ENCODE data around the gene SEC22C. TPM values are rescaled to one million over a fixed set of nuclear protein-coding genes. Genes with fewer than 3 reads are reported as not detected.
A peak's percentile ranks its signal among the peaks of the same experiment; 100 is the strongest.
"Not testable (repeated sequence)": the region's sequence is repeated elsewhere in the genome, so short reads cannot be mapped to it uniquely, and the experiment has no call there.

The SEC22C gene
- total RNA-seq, 4 donors from 2014 or later = 52.7 to 62.7 (median 57.9) TPM

GRCh38 chr3:42588625-42589024 lies 6.9 kb upstream of the SEC22C start:
- no peak overlapping the region for H3K27ac ChIP-seq (replicated peaks in 1 of 4)
- no peak for DNase-seq (ENCODE audit: extremely low spot score)
- no peaks in the 10 kb centered on the region for H3K9me3 ChIP-seq
- no peak overlapping the region for H3K4me3 ChIP-seq
- TF ChIP-seq EP300 (IDR thresholded peaks at IDR 0.05) (no peak), POLR2AphosphoS5 (IDR thresholded peaks at IDR 0.05) (no peak)
- intact Hi-C loops (cut with DNase I) = no loop called here
- peaks cover 10 to 28% (median 13%) of the 10 kb centered on the region in 4 donors for H3K4me1 ChIP-seq
- H3K27me3 ChIP-seq = no peaks in the 10 kb centered on the region
- 81% methylated on average over 5 of the region's 5 CpGs for WGBS
- peaks cover 0 to 6% (median 0%) of the 10 kb centered on the region in 4 donors for H3K36me3 ChIP-seq

- H3K27ac ChIP-seq (replicated peaks in 1 of 4) = peak overlapping the region; percentile 87 to 93 (median 90)
- H3K36me3 ChIP-seq = peaks cover 0 to 13% (median 5%) of the 10 kb centered on the region in 4 donors
- DNase-seq (ENCODE audit: extremely low spot score) = no peak
- no peaks in the 10 kb centered on the region for H3K9me3 ChIP-seq
- WGBS = 0% methylated on average over 3 of the region's 3 CpGs
- peak overlapping the region; percentile 76 to 97 (median 82) for H3K4me3 ChIP-seq
- H3K27me3 ChIP-seq = no peaks in the 10 kb centered on the region
- intact Hi-C loops (cut with DNase I) = loop anchor here (5.0 kb wide), 2 partner anchors 70 to 170 kb away; partner anchors contain the start of gene ZBTB47
- peaks cover 15 to 37% (median 28%) of the 10 kb centered on the region in 4 donors for H3K4me1 ChIP-seq
- TF ChIP-seq EP300 (IDR thresholded peaks at IDR 0.05) (no peak), POLR2A (IDR thresholded peaks at IDR 0.05; ENCODE audit: low read depth) (no peak), CTCF (IDR thresholded peaks at IDR 0.05) (no peak), POLR2AphosphoS5 (IDR thresholded peaks at IDR 0.05) (no peak)
Measured at GRCh38 chr3:42582474-42583070, 805 bp upstream of the SEC22C start.

- peak overlapping the region; percentile 87 to 93 (median 90) for H3K27ac ChIP-seq (replicated peaks in 1 of 4)
- TF ChIP-seq POLR2A (IDR thresholded peaks at IDR 0.05; ENCODE audit: low read depth) = no peak
- no peak for TF ChIP-seq POLR2AphosphoS5 (IDR thresholded peaks at IDR 0.05)
- no peak for TF ChIP-seq EP300 (IDR thresholded peaks at IDR 0.05)
- TF ChIP-seq CTCF (IDR thresholded peaks at IDR 0.05) = no peak
- intact Hi-C loops (cut with DNase I) = loop anchor here (5.0 kb wide), 2 partner anchors 71 to 171 kb away; partner anchors contain the start of gene ZBTB47
- peaks cover 15 to 37% (median 28%) of the 10 kb centered on the region in 4 donors for H3K4me1 ChIP-seq
- DNase-seq (ENCODE audit: extremely low spot score) = no peak
- WGBS = under 1% methylated on average over 11 of the region's 11 CpGs
- H3K36me3 ChIP-seq = peaks cover 0 to 13% (median 5%) of the 10 kb centered on the region in 4 donors
- no peaks in the 10 kb centered on the region for H3K27me3 ChIP-seq
- no peaks in the 10 kb centered on the region for H3K9me3 ChIP-seq
- peak overlapping the region; percentile 76 to 97 (median 82) for H3K4me3 ChIP-seq
Measured at GRCh38 chr3:42581400-42581708, 413 bp downstream of the SEC22C start.

GRCh38 chr3:42579346-42579745 lies 2.4 kb downstream of the SEC22C start:
- WGBS = 99% methylated on average over 4 of the region's 4 CpGs
- H3K4me3 ChIP-seq; H3K27ac ChIP-seq (replicated peaks in 1 of 4); H3K27me3 ChIP-seq; H3K9me3 ChIP-seq; intact Hi-C loops (cut with DNase I); DNase-seq (ENCODE audit: extremely low spot score): not testable (repeated sequence)
- Histone ChIP-seq H3K4me1 (peaks cover 15 to 37% (median 28%) of the 10 kb centered on the region in 4 donors), H3K36me3 (peaks cover 0 to 17% (median 9%) of the 10 kb centered on the region in 4 donors)

GRCh38 chr3:42578054-42578453 lies 3.7 kb downstream of the SEC22C start:
- Histone ChIP-seq H3K27me3 (no peaks in the 10 kb centered on the region), H3K9me3 (peaks cover 0 to 13% (median 3%) of the 10 kb centered on the region in 4 donors), H3K4me1 (peaks cover 15 to 37% (median 28%) of the 10 kb centered on the region in 4 donors), H3K27ac (replicated peaks in 1 of 4) (no peak overlapping the region), H3K4me3 (no peak overlapping the region), H3K36me3 (peaks cover 0 to 28% (median 14%) of the 10 kb centered on the region in 4 donors)
- intact Hi-C loops (cut with DNase I) = no loop called here
- TF ChIP-seq EP300 (IDR thresholded peaks at IDR 0.05) = no peak
- TF ChIP-seq POLR2A (IDR thresholded peaks at IDR 0.05; ENCODE audit: low read depth) = no peak
- TF ChIP-seq POLR2AphosphoS5 (IDR thresholded peaks at IDR 0.05) = no peak
- no peak for TF ChIP-seq CTCF (IDR thresholded peaks at IDR 0.05)
- no peak for DNase-seq (ENCODE audit: extremely low spot score)
- 97% methylated on average over 4 of the region's 4 CpGs for WGBS

Data from esophagus muscularis mucosa (tissue), 4 donors.